Osteoblast (primary cell): ENCODE results near the gene PARD3. TPM values are rescaled to one million over a fixed set of nuclear protein-coding genes. Genes with fewer than 3 reads are reported as not detected.
A peak's percentile ranks its signal among the peaks of the same experiment; 100 is the strongest.

ENCODE experiments used
- DNase-seq: peaks from one replicate; pipeline ENCODE4 v3.0.0; 2011; ENCODE audit warnings: low spot score, mixed read lengths; ENCODE audit not compliant: insufficient read length; ENCODE audit errors: missing footprints
- H2AFZ ChIP-seq: 2 replicates; pipeline ENCODE4 v1.6.0; 2011; ENCODE audit warnings: mild to moderate bottlenecking, low read length
- H3K27ac ChIP-seq: 2 replicates; pipeline ENCODE4 v1.5.1; 2011; ENCODE audit warnings: mild to moderate bottlenecking, low read depth, low read length, moderate library complexity
- H3K27me3 ChIP-seq: 2 replicates; pipeline ENCODE4 v1.6.0; 2012; ENCODE audit warnings: mild to moderate bottlenecking, control low read depth, inconsistent platforms, low read length, moderate library complexity; ENCODE audit not compliant: insufficient read depth
- H3K36me3 ChIP-seq: 2 replicates; pipeline ENCODE4 v1.5.1; 2011; ENCODE audit warnings: mild to moderate bottlenecking, low read length, control low read depth, moderate library complexity; ENCODE audit not compliant: insufficient read depth
- H3K4me1 ChIP-seq: 2 replicates; pipeline ENCODE4 v1.5.1; 2011; ENCODE audit warnings: mild to moderate bottlenecking, low read length, control low read depth, moderate library complexity; ENCODE audit not compliant: insufficient read depth
- H3K4me2 ChIP-seq: 2 replicates; pipeline ENCODE4 v1.6.0; 2011; ENCODE audit warnings: mild to moderate bottlenecking, low read length; ENCODE audit not compliant: insufficient read depth
- H3K4me3 ChIP-seq: fragments of 200-600 bp; sonication (generic); 3 replicates; pipeline ENCODE4 v1.5.1; 2012; ENCODE audit warnings: mild to moderate bottlenecking, low read length, inconsistent platforms; ENCODE audit not compliant: insufficient read depth
- H3K79me2 ChIP-seq: 2 replicates; pipeline ENCODE4 v1.6.0; 2012; ENCODE audit warnings: mild to moderate bottlenecking, low read length, control low read depth, inconsistent platforms; ENCODE audit not compliant: insufficient read depth
- H3K9me3 ChIP-seq: 2 replicates; pipeline ENCODE4 v1.5.1; 2011; ENCODE audit warnings: low read depth, low read length, control low read depth
- H4K20me1 ChIP-seq: 2 replicates; pipeline ENCODE4 v1.6.0; 2012; ENCODE audit warnings: mild to moderate bottlenecking, low read length, control low read depth; ENCODE audit not compliant: insufficient read depth
- CTCF ChIP-seq: IDR thresholded peaks from 2 replicates; pipeline ENCODE4 v1.5.1; 2011; ENCODE audit warnings: mild to moderate bottlenecking, low read depth, low read length, moderate library complexity; ENCODE audit errors: extremely low read depth
- total RNA-seq: library from RNA; depleted of rRNA; stranded (reverse); fragments of >200 nt; gene quantifications from 2 replicates; pipeline ENCODE4 v1.2.3, GENCODE V29; 2012

The PARD3 gene
- total RNA-seq, 1 donor = 71.7 TPM

DNA sequence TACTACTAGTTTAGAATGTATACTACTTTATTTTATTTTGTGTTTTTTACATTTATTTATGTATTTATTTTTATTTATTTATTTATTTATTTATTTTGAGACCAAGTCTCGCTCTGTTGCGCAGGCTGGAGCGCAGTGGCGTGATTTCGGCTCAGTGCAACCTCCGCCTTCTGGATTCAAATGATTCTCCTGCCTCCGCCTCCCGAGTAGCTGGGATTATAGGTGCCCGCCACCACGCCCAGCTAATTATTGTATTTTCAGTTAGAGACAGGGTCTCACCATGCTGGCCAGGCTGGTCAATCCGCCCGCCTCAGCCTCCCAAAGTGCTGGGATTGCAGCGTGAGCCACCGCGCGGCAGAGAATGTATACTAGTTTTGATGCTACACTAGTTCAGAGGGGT, 2.0 kb upstream of the PARD3 start:
- H2AFZ ChIP-seq = no peak overlapping the region
- no peak overlapping the region for H3K4me2 ChIP-seq
- peaks cover 15% of the 10 kb centered on the region for H3K79me2 ChIP-seq
- peaks cover 18% of the 10 kb centered on the region for H3K4me1 ChIP-seq
- H3K27ac ChIP-seq = no peak overlapping the region
- TF ChIP-seq CTCF = no peak
- no peaks in the 10 kb centered on the region for H3K9me3 ChIP-seq
- H3K36me3 ChIP-seq = no peaks in the 10 kb centered on the region
- peaks cover 11% of the 10 kb centered on the region for H4K20me1 ChIP-seq
- H3K27me3 ChIP-seq = no peaks in the 10 kb centered on the region
- DNase-seq = no peak
- no peak overlapping the region for H3K4me3 ChIP-seq

DNA sequence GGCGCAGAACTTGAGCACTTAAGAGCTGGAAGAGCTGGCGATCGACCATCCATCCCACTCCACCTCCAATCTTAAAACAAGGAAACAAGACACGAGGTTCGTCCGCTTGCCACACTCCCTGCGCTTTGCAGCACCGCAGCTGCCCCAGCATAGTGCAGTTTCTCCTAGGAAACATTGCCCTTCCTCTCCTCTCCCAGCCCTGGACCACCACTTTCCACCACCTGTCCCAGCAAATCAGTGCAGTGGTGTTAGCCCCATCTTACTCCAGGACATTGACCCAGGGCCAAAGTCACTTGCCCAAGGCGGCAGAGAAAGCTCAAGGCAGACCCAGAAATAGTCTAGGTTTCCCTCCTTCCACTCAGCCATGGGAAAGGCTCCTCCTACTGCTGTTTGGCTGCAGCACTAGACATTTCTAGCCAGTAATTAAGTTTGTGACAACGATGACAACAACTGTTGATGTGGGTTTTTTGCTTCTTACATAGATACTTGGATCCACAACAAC, 1.5 kb upstream of the PARD3 start:
- H3K36me3 ChIP-seq = no peaks in the 10 kb centered on the region
- peaks cover 18% of the 10 kb centered on the region for H3K4me1 ChIP-seq
- H3K27me3 ChIP-seq = no peaks in the 10 kb centered on the region
- TF ChIP-seq CTCF = no peak
- H3K4me2 ChIP-seq = peak overlapping the region; percentile 71
- peak overlapping the region; percentile 71 for H3K4me3 ChIP-seq
- peak; percentile 82 for DNase-seq
- peaks cover 15% of the 10 kb centered on the region for H4K20me1 ChIP-seq
- no peak overlapping the region for H3K27ac ChIP-seq
- H3K9me3 ChIP-seq = no peaks in the 10 kb centered on the region
- peaks cover 20% of the 10 kb centered on the region for H3K79me2 ChIP-seq
- H2AFZ ChIP-seq = peak overlapping the region; percentile 33

- H3K79me2 ChIP-seq = peaks cover 25% of the 10 kb centered on the region
- no peak overlapping the region for H3K27ac ChIP-seq
- H3K4me2 ChIP-seq = peak overlapping the region; percentile 71
- peaks cover 18% of the 10 kb centered on the region for H3K4me1 ChIP-seq
- H2AFZ ChIP-seq = peak overlapping the region; percentile 33
- H4K20me1 ChIP-seq = peaks cover 20% of the 10 kb centered on the region
- no peaks in the 10 kb centered on the region for H3K9me3 ChIP-seq
- no peak for TF ChIP-seq CTCF
- peak overlapping the region; percentile 71 for H3K4me3 ChIP-seq
- H3K36me3 ChIP-seq = no peaks in the 10 kb centered on the region
- no peaks in the 10 kb centered on the region for H3K27me3 ChIP-seq
- no peak for DNase-seq
Measured at GRCh38 chr10:34816085-34816496, 995 bp upstream of the PARD3 start.

DNA sequence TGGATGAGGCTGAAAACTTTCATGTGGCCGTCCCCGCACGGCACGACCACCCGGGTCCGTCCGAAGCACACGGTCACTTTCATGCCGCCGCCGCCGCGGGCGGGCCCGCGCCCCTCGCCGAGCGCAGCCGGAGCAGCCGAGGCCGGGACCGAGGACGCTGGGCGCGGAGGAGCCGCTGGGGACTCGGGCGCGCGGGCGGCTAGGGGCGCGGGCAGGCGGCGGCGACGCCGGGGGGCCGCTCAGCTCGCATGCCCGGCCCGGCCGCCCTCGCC, 247 bp downstream of the PARD3 start:
- DNase-seq = no peak
- Histone ChIP-seq H3K27me3 (no peaks in the 10 kb centered on the region), H3K27ac (no peak overlapping the region), H3K79me2 (peaks cover 37% of the 10 kb centered on the region), H4K20me1 (peaks cover 29% of the 10 kb centered on the region), H3K9me3 (no peaks in the 10 kb centered on the region), H3K36me3 (no peaks in the 10 kb centered on the region), H3K4me2 (peak overlapping the region; percentile 28), H3K4me3 (peak overlapping the region; percentile 81), H3K4me1 (peaks cover 19% of the 10 kb centered on the region), H2AFZ (no peak overlapping the region)
- no peak for TF ChIP-seq CTCF
